NCI-H82 treated with DMSO at 0.1 percent for 48 hours (cell line): ENCODE measurements around the gene STK32C.

ENCODE experiments used
- DNase-seq: peaks from one replicate; lab custom pipeline; 2025; ENCODE audit not compliant: unreplicated experiment; lab: John Stamatoyannopoulos, UW

Gene STK32C

DNA sequence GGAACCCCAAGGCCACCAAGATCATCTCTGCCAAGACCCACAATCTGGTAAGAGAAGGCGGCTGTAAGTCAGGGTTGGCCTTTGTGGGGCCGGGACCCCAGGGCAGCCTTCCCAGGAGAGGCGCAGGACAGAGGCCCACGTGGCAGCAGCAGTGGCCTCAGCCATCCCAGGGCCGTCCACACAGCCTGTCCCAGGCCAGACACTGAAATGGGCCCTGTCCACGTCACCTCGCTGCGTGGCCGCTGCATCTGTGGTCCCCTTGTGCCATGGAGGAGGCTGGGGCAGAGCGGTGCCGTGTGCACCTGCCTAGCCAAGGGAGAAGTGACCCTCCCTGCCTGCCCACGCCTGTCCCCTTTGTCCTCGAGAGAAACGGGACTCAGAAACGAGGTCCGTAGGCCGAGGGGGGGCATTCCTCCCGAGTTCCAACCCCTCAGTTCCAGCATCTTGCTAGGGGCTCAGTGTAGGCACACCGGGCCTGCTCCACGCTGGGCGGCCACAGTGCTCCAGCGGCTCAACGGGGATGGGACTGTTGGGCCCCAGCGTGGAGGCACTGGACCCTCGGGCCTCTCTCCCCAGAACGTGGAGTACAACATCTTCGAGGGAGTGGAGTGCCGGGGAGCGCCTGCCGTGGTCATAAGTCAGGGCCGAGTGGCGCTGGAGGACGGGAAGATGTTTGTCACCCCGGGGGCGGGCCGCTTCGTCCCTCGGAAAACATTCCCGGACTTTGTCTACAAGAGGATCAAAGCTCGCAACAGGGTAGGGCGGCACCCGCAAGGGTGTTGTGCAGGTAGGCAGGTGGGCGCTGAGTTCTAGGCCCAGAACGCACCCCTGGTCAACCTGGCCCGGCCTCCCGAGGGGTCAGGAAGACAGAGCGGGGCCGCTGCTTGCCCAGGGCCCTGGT, 105.4 kb downstream of the STK32C start:
- no peak for DNase-seq

DNA sequence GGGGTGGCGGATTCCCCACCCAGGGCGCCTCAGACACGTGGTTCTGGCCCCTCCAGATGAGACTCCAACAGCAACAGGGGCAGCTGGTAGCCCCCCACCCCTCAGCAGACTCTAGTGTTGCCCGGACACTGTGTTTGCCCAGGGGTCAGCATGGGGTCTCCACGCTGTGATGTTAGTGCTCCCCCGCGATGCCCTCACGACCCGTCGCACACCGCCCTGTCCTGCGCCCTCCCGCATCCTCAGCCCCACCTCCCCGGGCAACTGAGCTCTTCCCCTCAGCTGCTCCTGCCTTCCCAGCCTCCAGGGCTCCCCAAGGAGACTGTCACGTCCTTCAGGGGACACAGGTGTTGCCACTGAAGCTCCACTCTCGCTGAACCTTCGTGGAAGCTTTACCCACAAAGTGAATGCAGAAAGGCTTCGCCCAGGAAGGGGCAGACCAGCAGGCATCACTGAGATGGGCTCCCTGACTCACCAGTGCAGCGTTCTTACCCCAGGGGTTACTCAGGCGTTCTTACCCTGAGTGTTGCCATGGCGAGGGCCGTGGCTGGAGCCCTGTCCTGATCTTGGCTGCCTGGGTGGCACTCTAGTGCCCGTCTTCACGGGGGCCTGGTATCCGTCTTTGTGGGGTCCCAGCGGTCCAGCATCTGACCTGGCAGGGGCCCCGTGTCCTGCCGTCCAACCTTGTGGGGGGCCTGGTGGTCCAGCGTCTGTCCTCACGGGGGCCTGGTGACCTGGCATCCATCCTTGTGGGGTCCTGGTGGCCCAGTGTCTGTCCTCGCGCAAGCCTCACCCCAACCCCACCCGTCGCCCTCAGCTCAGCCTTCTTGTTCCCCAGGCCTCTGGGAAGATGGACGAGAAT, 106.4 kb downstream of the STK32C start:
- DNase-seq = no peak

DNA sequence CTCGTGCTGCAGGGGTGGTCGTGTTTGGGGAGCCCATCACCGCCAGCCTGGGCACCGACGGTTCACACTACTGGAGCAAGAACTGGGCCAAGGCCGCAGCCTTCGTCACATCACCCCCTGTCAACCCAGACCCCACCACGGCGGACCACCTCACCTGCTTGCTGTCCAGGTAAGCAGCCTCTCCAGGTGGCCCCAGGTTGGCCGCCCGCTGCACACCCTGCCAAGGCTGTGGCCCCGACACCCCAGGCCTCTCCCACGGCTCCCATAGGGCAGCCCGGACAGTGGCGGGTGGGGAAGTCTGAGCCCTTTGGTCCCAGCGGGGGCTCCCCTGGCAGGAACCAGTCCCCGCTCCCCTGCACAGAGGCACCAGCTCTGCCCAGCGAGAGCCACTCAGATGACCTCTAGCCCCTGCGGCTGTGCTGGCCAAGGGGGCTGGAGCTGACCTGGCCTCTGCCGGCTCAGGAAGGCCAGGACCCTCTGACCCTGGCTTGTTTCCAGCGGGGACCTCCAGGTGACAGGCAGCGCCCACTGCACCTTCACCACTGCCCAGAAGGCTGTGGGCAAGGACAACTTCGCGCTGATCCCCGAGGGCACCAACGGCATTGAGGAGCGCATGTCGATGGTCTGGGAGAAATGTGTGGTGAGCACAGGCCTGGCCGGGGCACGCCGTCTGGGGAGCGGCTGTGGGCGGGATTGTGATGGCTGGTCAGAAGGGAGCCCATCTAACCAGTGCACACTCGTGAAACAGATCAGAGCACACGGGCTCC, 107.2 kb downstream of the STK32C start:
- no peak for DNase-seq

DNA sequence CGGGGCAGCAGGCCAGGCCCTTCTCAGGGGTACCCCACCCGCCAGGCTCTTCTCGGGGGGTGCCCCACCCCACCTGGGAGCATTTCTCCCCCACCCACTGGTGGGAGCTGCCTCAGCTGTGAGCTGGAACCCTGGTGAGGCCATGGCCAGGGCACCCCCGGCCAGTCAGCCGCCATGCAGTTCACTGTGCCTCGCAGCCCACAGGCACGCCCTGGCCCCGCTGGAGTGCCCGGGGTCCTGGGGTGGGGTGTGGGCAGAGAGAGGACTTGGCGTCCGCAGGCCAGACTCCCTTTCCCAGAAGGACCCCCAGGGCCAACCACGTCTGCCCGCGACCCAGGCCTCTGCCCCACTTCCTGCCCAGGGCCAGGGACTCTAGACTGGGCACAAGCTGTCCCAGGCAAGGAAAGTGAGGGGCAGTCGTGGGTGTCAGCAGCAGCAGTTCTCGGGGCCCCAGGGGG, 107.9 kb downstream of the STK32C start:
- no peak for DNase-seq

DNA sequence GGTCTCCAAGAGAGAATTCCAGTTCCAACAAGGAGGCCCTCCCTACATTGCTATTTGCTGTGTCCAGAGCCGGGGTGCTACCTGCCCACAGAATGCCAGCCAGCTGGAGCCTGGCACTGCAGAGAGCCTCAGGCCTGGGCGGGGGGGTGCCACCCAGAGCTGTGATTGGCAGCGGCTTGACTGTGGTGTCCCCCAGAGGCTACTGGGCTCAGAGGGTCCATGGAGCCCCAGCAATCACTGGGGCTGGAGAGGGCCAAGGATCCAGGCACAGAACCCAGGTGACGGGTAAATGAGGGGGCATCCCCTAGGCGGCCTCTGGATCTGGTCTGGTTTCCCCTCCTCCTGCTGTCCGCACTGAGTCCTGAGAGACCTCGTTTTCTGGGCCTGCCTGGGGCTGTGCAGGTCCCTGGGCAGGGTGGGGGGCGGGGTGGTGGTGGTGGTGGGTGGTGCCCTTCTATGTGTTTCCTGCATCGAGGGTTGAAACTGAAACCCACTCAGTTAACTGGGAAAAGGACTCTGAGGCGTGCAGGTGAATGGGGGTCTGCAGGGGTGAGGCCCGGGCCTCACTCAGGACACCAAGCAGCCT, 108.4 kb downstream of the STK32C start:
- no peak for DNase-seq

DNA sequence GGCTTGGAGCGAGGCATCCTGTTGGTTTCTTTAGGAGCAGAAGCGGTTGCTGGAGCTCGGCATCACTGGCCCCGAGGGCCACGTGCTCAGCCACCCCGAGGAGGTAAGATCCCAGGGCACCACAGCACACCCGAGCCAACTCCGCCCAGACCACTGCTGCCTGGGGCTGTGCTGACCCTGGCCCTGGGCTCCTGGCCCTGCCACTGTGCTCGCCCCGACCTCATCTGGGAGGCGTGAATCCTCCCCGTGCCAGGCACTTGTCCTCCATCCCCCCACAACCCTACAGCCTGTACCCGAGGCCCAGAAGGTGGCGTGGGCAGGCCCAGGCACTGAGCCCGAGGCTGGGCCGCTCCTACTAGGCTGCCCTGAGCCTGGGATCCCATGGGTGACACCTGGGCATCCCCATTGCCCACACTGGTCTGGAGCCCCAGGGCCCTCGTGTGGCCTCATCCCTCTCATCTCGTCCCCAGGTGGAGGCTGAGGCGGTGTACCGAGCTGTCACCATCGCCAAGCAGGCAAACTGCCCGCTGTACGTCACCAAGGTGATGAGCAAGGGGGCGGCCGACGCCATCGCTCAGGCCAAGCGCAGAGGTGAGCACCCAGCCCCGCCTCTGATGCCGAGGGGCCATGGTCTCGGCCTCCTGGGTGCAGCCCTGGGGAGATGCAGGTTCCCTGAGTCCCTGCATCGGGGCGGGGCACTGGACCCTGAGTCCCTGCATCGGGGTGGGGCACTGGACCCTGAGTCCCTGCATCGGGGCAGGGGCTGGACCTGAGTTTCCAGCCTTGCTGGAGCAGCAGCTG, 109.2 kb downstream of the STK32C start:
- no peak for DNase-seq

DNA sequence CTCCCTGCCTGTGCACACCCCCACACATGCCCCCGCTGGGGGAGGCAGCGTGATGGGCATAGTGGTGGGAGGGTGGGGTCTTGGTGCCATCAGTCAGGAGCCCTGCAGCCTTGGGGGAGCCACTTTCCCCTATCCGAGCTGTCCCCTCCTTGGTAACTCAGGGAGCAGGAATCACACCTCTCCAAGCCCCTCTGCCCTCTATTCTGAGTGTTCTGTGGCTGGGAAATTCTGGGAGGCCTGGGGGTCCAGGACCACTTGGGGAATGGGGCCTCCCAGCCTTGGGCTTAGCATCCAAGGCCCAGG, 109.7 kb downstream of the STK32C start:
- no peak for DNase-seq

DNA sequence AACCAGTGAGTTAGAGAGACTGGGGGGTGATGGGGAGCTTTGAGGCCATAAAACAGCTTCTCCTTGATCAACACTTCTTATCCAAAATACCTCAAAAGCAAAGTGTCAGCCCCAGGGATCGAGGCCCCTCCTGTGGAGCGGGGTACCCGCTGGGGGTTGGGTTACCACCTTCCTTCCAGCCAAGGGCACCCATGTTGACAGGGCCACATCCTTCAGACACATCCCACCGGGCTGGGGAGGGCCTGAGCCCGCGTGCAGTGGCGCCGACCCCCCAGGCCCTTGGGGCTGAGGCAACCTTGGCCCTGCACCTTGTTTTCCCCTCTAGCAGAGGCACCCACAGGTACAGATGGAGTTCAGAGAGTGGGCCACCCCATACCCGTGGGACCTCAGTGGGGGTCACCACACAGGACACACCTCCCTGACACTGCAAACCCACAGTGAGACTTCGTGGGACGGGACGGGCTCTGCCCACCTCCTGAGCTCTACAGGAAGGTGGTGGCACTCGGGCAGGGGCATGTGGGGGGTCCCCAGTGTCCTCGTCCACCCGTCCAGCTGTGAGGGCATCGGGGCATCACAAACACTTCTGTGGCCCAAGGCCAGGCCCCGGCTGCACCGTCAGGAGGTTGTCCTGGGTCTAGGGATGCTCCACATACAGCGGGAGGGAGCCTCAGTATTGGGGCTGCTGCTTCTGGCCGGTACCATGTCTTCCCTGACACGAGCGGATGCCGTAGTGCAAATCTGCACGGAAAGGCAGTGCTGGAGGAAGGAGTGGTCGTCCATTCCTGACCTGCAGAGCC, 110.3 kb downstream of the STK32C start:
- no peak for DNase-seq

DNA sequence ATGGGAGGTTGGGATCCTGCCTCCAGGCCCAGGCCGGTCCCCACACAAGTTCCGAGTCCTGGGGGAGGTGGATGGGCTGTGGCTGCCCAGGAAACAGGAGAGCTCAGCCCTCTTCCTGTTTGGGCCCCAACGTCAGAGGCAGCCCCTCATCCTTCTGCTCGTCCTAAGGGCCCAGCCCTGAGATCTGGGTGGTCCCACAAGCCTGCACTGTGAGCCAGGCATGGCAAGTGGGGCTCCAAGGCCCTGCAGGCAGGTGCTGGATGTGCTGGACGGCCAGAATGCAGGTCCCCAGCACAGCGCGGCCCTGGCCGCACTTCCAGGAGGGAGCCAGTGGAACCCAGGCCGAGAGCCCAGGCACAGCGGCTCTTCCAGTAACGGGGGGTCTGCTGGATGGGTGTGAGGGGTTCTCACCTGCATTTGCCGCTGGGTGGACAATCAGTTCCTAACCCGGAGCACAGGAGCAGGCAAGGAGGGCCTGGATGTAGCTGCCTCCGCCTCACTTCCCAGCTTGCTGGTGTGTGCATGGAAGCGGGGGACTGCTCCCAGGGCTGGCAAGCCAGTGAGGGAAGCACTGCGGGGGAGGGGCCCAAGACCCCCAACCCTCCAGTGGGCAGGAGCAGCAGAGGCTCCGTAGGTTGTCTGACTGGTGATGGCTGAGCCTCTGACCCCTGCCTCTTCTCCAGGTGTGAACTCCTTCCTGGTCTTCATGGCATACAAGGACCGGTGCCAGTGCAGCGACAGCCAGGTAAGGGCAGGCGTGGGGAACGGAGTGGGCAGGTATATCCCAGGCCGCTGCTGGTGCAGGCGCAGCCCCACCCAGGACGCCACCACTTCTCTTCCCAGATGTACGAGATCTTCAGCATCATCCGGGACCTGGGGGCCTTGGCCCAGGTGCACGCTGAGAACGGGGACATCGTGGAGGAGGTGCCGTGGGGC, 111.3 kb downstream of the STK32C start:
- no peak for DNase-seq

DNA sequence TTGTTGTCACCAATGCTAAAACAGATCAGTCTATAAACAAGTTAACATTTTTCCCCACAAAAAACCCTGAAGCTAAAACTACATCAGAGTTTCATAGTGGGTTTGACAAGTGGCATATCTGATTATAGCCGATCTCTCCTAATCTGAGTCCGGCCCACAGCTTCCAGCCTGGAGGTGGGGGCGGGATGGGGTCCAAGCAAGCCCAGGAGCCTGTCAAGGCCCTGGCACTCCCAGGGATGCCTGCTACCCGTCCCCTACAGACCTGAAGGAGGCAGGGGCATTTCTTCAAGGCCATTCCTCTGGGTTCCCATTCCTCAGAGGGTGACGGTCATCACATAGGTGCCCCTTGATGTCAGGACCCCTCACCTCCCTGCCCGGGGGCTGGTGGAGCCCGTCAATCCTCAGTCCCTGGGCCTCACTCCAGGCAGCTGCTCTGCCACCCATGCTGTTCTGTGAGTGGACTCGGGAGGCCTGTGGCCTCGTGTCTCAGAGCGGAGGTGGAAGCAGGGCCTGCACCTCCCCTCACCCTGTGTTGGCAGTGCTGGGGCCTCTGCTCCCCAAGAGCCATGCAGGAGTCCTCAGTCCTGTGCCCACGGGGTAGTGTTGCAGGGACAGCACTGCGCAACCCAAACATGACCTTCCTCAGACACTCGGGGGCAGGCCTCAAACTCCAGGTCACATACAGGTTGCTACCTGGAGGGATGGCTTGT, 112.2 kb downstream of the STK32C start:
- no peak for DNase-seq

DNA sequence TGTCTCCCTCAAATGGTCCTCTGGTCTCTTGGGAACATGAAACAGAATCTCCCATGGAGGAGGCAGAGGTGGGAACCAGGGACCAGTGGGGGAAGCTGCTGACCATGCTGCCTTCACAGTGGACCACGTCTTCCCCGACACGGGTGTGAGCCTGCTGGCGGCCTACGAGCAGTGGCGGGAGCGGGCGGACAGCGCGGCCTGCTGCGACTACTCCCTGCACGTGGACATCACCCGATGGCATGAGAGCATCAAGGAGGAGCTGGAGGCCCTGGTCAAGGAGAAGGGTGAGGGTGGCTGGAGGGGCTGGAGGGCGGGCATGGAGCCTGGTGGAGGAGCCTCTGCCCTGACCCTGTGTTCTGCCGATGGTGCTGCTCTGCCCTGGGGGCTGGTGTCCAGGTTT, 113.0 kb downstream of the STK32C start:
- DNase-seq = no peak

DNA sequence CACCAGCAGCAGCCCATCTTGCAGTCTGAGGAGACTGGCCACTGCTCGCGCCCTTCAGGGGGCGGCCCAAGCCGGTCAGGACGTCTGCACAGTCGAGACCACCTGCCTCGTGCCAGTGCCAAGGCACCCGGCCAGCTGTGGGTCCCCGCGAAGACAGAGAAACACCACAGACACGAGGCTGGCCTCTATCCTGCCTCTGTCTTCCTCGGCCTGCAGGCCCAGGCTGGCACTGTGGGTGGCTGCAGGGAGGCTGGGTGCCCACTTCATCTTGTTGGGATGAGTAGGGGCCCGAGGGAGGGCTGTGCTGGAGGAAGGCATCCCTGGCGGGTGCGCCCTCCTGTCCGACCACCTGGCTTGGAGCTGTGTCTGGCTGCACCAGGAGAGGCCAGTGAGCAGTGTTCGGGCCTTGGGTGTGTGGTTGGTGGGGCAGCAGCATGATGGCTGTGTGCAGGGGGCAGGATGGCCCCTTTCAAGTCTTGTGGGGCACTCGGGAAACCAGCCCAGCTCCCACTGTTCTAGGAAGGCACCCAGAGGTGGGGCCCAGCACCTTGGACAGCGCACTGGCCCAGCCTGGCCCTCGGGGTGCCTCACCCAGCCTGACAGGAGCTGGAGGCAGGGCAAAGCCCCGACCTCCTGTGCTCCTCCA, 113.7 kb downstream of the STK32C start:
- no peak for DNase-seq

DNA sequence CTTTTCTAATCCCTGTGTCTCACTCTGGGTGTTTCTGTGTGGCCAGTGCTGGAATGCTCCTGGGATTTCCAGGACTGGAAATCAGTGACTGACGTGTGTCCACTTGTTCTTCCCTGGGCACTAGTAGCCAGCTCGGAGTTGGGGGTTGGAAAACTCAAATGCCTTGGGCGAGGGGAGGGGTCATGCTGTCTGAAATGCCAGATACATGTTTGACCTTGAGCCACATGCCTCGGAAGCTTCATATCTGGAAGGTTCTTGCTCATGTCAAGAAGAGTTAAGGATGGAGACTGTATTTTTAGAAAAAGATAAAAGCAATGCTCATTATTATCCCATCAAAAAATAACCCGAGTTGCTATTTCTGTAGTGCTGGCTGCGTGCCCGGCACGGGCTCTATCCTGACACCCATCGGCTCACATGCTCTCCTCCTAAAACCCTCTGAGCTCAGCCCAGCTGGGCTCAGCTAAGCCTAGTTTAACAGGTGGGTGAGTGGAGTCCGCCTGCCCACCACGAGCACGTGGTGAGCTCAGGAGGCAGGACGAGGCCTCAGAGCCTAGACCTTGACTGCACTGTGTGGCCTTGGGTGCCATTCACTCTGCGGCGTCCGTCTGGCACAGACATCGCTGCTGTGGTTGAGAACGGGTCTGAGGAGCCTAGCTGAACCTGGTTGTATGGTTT, 114.6 kb downstream of the STK32C start:
- no peak for DNase-seq

DNA sequence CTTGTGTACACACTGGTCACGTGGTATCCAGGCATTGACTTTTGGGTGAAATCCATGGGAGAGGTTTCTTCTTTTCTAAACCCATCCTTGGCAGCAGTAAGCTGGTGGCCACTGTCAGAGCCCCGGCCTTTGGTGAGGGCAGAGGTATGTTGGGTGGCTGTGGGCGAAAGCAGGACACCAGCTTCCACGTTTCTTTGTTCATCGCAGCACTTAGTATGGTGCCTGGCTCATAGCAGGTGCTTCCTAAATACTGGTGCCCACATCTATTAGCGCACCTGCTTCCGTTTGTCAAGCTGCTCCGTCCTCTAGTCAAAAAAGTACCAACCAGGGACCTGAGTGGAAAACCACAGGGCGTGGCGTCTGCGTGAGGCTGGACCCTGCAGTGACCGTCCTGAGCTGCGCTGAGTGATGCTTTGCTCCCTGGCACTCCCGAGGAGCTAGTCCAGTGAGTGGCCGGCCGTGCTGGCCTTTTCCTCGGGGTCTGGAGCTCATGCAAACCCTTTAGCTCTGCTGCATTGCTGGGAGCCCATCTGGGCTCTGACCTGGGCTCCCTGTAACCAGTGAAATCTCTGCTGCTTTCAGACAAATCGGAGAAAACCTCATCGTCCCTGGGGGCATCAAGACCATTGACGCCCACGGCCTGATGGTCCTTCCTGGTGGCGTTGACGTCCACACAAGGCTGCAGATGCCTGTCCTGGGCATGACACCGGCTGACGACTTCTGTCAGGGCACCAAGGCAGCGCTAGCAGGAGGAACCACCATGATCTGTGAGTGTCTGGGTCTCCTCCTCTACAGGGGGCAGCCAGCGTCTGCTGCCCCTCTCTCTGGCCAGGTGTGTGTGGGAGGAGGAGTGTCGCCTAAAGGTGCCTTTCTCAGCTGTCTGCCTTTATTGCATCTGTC, 115.4 kb downstream of the STK32C start:
- DNase-seq = no peak

DNA sequence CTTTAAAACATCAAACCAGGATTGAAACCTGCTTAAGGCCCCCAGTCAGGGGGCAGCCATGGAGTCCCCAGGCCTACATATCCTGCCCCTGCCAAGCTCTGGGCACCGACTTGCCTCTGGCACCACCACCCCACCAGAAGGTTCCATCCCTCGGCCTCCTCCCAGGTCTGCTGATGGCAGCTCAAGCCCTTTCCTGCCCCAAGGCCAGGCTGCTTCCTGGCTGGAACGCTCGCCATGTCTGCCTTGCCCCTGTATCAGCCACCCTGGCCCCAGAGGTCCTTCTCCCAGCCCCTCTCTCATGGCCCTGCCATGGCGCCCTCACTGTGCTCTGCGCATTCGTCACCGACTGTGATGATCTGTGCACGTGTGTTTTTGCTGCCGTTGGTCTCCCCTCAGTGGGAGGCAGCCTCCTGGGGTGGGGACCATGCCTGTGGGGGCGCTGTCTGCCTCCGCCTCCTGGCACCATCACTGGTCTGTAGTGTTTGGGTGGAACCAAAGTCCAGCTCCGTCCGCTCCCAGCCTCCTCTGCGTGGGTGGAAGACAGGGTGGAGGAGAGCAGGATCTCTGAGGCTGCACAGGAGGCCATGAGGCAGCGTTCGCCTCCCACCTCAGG, 117.8 kb downstream of the STK32C start:
- no peak for DNase-seq
